ENCODE data around the gene AWAT1. TPM values are rescaled to one million over a fixed set of nuclear protein-coding genes. Genes with fewer than 3 reads are reported as not detected.
"Not testable (repeated sequence)": the region's sequence is repeated elsewhere in the genome, so short reads cannot be mapped to it uniquely, and the experiment has no call there.

Gene AWAT1
- total RNA-seq = not detected
- long read RNA-seq = 0 reads

DNA sequence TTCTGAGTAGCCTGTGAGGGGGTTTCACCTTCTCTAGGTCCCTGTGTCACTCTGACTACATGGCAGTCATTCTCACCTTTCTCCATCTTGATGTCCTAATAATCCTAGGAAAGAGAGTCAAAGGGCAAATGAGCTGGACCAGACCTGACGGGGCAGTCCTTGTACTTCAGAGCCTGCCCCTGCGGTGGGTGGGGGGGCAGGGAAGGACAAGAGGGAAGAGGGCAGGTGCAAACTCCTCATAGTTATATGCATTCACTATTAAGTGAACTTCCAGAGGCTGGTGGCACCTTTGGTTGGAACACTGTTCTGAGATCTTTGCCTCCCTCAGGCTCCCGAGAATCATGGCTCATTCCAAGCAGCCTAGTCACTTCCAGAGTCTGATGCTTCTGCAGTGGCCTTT, at the start of gene AWAT1:
Gene AWAT1, plus strand, starts transcription at position 301 of the 400 bp plus-strand sequence. Its CDS starts 41 bp downstream, at position 342.
- DNase-seq (ENCODE audit: missing footprints) (no peak), ATAC-seq (no peak)
- intact Hi-C loops (cut with DNase I) = no loop called here

DNA sequence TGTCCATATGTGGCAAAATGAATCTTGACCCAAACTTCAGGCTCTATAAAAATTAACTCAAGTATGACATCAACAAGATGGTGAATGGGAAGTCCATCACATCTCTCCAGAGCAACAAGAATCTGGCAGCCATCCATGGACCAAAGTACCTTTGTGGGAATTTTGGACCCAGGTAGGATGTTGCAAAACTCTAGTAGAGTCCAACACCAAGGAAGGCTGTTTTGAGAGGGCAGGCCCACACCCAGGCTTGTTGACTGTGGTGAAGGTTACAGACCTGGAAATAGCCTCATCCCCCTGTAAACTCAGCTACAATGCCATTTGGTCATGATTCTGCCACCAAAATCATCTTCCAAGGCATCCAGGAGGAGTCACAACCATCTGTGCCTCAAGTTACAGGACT, 44.2 kb upstream of the AWAT1 start:
- no peak for DNase-seq (ENCODE audit: missing footprints)
- ATAC-seq = no peak
- intact Hi-C loops (cut with DNase I) = loop anchor here (10.0 kb wide), 1 partner anchor 75 kb away; the partner anchor contains the start of genes ARR3 and P2RY4

DNA sequence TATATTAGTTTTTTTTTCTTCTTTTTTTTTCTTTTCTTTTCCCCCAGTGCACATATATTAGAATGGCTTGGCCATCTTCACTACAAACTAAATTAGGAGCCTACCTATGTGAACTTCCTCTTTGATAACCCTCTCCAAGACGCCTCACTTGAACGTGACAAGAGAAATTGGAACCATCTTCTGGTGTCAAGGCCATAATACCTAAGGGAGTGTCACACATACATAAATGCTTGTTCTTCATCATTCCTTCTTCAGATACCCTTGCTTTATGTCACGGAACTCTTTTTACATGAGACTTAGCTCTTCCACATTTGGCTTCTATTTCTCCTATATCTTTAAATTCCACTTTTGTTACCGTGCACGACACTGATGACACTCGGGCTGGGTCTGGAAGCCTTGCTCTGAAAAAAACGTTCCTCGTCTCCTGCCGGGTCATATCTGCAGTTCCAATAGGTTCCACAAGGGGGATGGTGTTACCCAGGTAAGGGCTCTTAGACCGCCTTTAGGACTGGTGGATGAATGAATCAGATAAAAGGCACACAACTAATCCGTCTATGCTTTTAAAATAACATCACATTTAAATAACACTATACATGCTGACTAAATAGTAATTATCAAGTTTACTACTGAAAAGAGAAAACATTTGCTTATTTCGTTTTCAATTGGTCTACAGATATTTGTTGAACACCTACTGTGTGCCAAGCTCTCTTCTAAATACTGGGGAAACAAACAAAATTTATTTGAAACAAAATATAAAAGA, 37.3 kb upstream of the AWAT1 start:
- ATAC-seq (no peak), DNase-seq (ENCODE audit: missing footprints) (no peak)
- intact Hi-C loops (cut with DNase I) = loop anchor here (10.0 kb wide), 1 partner anchor 68 kb away; the partner anchor contains the start of genes ARR3 and P2RY4

DNA sequence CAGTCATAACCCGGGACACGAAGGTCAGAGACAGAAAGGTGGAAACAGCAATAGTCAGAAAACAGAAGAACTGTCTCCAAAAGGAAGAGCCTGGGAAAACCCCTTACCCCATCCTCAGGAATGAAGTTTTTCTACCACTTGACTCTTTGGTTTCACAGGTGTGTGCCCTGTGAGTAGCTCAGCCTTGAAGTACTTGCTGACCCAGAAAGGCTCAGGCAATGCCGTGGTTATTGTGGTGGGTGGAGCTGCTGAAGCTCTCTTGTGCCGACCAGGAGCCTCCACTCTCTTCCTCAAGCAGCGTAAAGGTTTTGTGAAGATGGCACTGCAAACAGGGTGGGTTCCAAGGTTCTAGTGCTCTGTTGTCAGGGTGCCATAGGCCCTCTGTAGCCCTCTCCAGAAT, 32.7 kb upstream of the AWAT1 start:
- DNase-seq (ENCODE audit: missing footprints) (no peak), ATAC-seq (no peak)
- intact Hi-C loops (cut with DNase I) = no loop called here

DNA sequence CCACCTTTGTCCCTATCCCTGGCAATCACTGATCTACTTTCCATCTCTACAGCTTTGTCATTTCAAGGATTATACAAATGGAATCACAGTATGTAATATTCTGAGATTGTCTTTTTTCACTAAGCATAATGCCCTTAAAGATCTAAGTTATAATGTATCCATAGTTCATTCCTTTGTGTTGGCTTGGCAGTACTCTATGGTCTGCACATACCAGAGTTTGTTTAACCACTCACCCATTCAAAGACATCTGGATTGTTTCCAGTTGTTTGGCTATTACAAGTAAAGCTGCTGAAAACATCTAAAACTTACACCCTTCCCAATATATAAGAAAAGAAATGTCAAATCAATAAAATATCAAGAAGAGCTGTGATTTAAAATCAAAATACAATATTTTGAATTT, 26.0 kb upstream of the AWAT1 start:
- intact Hi-C loops (cut with DNase I) = no loop called here
- DNase-seq (ENCODE audit: missing footprints) = no peak
- ATAC-seq = no peak

DNA sequence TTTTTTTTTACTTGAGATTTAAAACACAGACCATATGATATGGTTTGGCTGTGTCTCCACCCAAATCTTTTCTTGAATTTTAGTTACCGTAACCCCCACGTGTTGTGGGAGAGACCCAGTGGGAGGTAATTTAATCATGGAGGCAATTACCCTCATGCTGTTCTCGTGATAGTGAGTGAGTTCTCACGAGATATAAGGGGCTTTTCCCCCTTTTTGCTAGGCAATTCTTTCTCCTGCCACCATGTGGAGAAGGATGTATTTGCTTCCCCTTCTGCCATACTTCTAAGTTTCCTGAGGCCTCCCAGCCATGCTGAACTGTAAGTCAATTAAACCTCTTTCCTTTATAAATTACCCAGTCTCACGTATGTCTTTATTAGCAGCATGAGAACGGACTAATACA, 24.9 kb upstream of the AWAT1 start:
- DNase-seq (ENCODE audit: missing footprints); ATAC-seq; intact Hi-C loops (cut with DNase I): not testable (repeated sequence)

DNA sequence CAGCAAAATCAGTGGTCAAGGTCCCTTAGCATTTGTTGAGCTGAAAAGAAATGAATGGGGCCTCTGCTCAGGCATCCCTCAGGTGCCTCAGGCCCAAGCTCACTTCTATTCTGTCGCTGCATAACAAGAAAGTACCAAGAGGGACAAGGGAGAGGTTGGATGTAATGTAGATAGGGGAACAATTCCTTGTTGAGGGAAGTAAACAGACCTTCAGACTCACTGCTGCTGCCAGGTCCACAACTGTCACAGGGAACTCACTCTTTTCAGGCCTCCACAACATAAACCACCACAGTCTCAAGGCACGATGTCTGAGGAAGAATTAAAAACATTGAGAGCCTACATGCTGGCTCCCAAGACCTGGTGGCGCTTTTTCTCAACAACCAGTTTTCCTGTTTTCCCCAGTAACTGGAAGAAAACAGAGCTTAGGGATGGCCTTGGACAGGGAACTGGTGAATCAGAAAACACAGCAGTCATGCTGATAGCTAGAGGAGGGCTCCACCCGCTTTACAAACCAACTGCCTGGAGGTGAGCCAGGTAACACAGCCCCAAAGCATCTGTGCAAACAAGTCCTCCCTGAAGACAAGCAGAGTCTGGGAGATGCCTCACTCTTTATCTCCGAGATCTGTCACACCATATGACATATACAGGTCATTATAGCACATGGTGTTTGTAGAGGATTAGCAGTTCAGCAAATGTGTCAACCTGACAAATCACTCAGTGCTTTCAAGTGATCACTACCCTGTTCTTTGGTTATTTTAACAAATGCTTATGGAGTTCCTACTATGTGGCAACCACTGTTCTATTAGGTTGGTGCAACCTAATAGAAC, 14.3 kb upstream of the AWAT1 start:
- peak; percentile 77 for ATAC-seq
- intact Hi-C loops (cut with DNase I) = no loop called here
- no peak for DNase-seq (ENCODE audit: missing footprints)

DNA sequence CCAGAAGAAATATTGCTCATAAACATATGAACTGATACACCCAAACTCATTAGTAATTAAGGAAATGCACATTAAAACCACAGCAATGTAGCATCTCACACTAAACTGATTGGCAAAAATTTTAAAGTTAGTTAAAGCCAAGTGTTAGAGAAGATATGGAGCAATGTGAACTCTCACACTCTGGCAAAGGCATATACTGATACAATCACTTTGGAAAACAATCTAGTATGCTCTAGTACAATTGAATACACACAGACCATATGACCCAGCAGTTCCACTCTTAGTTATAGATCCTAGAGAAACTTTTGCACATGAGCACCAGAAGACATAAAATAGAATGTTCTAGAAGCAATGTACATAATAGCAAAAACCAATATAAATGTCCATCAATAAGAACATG, 8.4 kb upstream of the AWAT1 start:
- DNase-seq (ENCODE audit: missing footprints) = no peak
- intact Hi-C loops (cut with DNase I) = no loop called here
- ATAC-seq = no peak

DNA sequence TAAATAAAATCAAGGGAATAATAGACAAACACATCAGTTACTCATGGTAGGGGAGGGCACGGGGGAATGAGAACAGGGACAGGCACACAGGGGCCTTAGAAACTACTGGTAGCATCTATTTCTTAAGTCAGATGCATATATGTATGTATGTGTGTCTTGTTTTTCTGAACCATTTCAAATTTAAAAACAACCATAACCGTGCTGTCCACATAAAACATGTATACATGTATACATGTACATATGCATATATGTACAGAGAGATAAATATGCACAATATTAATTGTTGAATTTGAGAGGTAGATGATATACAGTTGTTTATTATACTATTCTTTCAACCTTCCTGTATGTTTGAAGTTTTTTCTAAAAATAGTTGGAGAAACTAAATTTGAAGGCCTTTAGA, 7.8 kb upstream of the AWAT1 start:
- DNase-seq (ENCODE audit: missing footprints) (no peak), ATAC-seq (no peak)
- intact Hi-C loops (cut with DNase I) = no loop called here

DNA sequence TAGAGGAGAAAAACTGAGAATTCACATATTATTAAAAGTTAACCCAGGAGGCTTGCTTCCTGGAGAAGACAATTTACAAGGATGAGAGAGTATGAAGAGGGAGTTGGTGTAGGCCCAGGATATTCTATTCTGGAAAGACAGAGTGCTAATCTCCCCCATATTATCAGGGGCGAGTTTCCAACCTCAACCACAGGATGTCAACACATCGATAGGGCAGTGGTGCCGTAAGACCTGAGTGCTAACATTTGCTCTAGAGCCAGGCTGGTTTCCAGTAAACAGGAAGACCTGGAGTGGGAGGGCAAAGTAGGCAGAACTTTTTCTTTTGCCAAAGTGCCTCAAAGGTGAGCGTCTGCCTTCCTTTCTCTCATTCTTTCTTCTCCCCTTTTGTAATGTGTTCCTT, 2.8 kb upstream of the AWAT1 start:
- ATAC-seq = no peak
- no peak for DNase-seq (ENCODE audit: missing footprints)
- intact Hi-C loops (cut with DNase I) = no loop called here

DNA sequence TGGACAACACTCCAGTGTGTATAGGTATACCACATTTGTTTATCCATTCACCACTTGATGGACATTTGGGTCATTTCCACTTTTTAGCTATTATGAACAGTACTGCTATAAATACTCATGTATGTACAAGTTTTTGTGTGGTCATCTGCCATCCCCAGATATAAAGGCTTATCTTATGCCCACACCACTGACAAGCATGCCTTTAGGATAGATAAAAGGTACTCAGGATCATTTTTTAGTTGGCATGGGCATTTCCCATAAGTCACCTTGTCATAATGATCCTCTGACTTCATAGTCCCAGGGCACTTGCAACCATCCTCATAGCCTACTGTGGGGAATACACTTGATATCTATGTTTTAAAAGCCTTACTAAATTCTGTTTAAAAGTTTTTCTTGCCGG, 6.3 kb downstream of the AWAT1 start:
- DNase-seq (ENCODE audit: missing footprints) (no peak), ATAC-seq (no peak)
- intact Hi-C loops (cut with DNase I) = no loop called here

DNA sequence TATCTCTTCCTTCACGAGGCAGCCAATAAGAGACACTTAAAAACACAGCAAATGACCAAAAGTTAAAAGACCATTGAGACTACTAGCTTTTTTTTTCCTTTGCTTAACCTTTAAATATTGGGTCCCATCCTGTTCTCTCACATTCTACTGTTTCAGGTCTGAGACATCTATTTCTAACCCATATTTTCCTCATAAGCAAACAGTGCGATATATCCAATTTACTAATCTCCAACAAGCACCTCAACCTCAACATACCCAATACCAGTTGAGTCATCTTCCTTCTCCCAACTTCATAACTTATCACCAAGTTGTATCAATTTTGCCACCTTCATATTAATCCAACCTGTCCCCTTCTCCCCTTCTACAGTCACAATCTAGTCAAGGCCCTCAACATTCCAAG, 7.0 kb downstream of the AWAT1 start:
- ATAC-seq (no peak), DNase-seq (ENCODE audit: missing footprints) (no peak)
- intact Hi-C loops (cut with DNase I) = no loop called here

DNA sequence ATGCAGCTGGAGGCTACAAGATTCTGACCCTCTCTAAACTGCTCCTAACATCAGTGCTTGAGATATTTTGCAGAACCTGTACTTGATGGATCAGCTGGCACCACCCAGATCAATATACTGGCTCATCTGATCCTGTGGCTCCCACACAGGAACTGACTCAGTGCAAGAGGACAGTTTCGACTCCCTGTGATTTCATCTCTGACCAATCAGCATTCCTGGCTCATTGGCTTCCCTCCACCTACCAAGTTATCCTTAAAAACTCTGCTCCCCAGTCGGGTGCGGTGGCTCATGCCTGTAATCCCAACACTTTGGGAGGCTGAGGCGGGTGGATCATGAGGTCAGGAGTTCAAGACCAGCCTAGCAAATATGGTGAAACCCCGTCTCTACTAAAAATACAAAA, 9.1 kb downstream of the AWAT1 start:
- DNase-seq (ENCODE audit: missing footprints); intact Hi-C loops (cut with DNase I); ATAC-seq: not testable (repeated sequence)

DNA sequence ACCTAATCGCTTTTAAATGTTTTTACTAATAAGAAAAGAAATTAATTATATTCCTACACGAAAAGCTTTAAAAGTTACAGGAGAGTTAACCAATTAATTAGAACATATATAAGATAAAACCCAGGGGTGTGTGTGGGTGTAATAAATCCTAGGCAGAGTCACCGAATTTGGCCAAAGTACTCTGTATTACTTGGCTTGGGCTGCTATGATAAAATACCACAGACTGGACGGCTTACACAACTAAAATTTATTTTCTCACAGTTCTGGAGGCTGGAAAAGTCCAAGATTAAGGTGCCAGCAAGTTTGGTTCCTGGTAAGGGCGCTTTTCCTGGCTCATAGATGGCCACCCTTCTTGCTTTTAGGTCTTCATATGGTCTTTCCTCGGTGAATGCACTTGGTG, 10.4 kb downstream of the AWAT1 start:
- intact Hi-C loops (cut with DNase I) = no loop called here
- DNase-seq (ENCODE audit: missing footprints) = no peak
- ATAC-seq = no peak

DNA sequence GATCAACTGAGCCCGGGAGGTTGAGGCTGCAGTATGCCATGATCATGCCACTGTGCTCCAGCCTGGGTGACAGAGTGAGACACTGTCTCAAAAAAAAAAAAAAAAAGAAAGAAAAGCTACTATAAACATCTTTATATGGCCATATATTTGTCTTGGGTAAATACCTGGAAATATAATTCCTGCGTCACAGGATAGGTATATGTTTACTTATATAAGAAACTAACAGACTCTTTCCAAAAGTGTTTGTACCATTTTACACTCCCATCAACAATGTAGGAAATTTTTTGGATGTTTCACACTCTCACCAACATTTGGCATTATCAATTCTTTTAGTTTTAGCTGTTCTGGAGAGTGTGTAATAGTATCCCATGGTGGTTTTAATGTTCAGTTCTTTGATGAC, 12.8 kb downstream of the AWAT1 start:
- intact Hi-C loops (cut with DNase I) = no loop called here
- no peak for ATAC-seq
- no peak for DNase-seq (ENCODE audit: missing footprints)

DNA sequence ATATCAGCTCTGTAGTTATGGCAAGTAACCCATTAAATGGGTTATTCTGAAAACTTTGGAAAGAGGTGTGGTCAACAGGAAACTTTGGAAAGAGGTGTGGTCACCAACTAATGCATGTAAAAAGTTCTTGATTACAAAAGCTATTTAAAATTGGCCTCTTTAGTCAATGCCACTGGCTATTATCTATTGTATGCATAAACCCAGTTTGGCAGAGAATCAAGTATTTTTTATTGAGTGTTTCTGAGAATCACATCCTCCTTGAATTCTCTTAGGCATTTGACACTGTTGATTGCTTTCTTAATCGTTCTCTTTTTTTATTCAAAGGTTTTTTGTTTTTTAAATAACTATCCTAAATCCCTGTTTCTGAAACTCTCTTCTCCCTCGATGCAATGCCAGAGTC, 18.0 kb downstream of the AWAT1 start:
- DNase-seq (ENCODE audit: missing footprints) (no peak), ATAC-seq (no peak)
- intact Hi-C loops (cut with DNase I) = no loop called here

DNA sequence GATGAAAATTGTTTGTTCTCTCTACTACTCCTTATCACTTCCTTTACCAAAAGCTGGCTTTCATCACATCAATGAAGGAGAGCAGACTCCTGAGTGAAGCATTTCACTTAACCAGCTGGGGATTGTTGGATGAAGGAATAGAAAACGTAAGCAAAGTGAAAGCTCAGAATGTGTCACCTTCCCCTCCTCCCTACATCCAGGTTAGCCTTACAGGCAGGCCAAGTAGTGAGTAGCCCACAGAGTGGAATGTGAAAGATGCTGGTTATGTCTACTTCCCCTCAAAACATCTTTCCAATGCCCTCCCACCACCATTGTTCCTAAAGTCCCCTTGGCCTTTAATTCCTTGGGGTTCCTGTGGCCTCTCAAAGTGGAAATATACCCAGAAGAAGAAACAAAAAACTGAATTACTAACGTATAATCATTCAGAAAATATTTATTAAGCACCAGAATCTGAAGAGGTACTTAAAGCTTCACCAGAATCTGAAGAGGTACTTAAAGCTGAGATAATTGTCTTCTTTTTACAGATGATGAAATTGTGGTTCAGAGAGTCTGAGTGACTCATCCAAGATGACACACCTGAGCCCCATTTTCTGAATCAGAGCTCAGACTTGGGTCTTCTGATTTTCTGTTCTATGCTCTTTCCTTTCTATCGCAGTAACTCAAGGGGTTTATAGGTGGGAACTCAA, 19.1 kb downstream of the AWAT1 start:
- ATAC-seq (no peak), DNase-seq (ENCODE audit: missing footprints) (no peak)
- intact Hi-C loops (cut with DNase I) = no loop called here

DNA sequence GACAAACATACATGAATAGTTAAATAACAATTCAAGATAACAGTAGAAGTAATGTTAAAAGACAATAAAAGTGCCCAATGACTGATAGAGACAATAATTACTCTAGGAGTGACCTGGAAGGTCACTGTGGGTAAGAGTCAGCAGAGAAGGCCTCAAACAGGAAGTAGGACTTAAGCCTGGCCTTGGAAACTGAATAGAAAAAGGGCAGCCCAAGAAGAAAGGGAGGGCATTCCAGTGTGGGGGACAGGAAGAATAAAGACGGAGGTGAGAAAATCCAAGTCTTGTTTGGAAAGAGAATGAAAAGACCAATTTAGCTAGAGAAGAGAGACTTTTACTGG, 19.6 kb downstream of the AWAT1 start:
- no peak for ATAC-seq
- no peak for DNase-seq (ENCODE audit: missing footprints)
- intact Hi-C loops (cut with DNase I) = no loop called here

DNA sequence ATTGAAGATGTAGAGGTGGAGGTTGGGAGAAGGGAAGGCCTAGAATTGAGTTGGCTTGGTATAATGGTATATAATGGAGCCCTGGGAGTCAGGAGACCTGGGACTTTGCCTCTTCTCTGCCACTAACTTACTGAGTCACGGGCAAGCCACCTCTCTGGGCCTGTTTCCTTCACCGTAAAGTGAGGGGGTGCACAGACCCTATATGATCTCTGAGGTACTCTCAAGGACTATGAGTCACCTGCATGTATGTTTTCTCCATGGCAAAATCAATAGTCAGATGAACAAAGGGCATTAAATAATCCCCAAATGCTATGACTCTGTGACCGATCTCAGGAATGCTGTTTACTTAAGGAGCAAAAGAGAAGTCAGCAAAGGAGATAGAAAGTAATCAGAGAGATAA, 20.5 kb downstream of the AWAT1 start:
- intact Hi-C loops (cut with DNase I) = no loop called here

DNA sequence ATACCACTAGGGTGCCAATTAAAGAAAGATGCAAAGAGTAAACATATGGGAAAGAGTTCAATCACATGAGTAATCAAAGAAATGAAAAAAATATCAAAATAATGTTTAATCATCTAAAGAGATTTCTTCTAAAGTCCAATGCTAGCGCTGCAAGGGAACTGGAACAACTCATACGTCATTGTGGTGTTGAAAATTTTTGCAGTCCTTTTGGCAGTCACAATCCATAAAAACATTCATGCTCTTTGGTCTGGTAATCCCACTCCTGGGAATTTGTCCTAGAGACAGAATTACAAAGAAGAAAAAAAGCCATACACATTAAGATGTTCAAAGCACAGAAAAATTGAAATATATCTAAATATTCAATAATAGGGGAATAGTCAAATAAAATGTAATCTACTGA, 21.0 kb downstream of the AWAT1 start:
- ATAC-seq (peak; percentile 48), DNase-seq (ENCODE audit: missing footprints) (no peak)
- intact Hi-C loops (cut with DNase I) = no loop called here

More for the DNA sequence above, 20.5 kb downstream of the AWAT1 start:
- ATAC-seq (no peak), DNase-seq (ENCODE audit: missing footprints) (no peak)

Data from Right ventricle myocardium inferior (tissue), 1 donor.